Measurements from ENCODE around the gene KIF26B. TPM values are rescaled to one million over a fixed set of nuclear protein-coding genes. Genes with fewer than 3 reads are reported as not detected.
"Not testable (repeated sequence)": the region's sequence is repeated elsewhere in the genome, so short reads cannot be mapped to it uniquely, and the experiment has no call there.

KIF26B gene
- total RNA-seq, 1 donor from 2014 or later, result 43.1 TPM

DNA sequence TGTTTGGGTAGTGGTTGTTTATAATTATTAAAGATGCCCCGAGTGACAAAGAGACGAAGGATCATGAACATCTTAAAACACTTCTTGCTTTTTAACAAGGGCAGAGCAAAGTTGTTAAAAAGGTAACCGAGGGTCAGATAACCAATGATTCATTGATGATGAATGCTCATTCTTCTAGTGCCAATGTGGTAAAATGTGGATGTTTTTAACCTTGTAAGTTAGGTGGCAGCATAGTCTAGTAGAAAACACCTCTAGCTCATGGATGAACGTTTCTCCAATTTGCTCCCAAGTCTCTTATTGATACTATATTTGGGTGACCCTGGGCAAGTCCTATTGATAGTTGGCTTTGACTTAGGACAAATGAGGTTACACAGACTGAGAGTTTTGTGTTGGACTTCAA, 167.9 kb downstream of the KIF26B start:
- DNase-seq (ENCODE audit: low spot score), result no peak

DNA sequence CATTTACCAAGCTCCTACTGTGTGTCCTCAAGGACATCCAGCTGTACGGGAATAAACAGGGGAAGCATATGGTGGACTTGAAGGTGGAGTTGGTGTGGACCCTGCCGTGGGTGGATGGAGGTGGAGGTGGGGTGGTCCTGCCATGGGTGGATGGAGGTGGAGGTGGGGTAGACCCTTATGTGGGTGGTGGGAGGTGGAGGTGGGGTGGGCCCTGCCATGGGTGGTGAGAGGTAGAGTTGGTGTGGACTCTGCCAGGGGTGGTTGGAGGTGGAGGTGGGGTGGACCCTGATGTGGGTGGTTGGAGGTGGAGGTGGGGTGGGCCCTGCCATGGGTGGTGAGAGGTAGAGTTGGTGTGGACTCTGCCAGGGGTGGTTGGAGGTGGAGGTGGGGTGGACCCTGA, 169.0 kb downstream of the KIF26B start:
- DNase-seq (ENCODE audit: low spot score), result not testable (repeated sequence)

DNA sequence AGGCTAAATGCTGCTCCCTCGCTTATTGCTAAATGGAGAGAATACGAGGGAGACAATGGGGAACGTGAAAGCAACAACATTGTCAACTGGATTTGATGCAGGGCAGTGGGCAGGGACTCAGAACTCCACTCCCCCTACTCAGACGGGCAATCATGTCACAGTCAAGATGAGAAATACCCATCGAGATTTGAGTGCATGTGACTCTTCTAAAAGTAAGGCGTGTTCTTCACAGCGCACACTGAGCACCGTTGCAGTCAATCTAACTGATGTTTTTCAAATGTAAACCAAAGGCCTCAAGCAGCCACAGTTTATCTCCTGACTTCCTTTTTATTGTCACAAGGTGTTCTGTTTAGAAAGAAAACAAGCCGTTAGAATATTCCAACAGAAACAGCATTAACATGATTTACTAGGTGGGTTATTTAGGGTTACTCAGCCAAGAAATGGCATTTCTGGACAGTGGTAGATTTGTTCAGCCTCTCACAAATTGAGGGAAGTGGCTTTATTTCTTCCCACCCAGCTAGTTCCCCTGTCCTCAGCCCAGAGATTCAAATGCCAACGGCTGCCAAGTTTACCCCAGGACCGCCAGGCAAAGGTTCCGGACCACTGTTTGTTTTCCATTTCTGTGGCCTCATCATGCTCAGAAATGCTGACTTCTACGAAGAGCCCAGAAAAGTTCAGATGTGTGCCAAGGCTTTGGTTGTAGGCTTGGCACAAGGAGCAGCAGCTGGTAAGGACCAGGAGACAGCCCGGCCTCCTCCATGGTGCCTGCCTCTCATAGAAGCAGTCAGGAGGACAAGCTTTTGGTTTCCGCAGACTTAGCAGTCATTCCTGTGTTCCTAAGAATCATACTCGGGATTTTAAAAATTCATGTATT, 171.4 kb downstream of the KIF26B start:
- DNase-seq (ENCODE audit: low spot score), result no peak

DNA sequence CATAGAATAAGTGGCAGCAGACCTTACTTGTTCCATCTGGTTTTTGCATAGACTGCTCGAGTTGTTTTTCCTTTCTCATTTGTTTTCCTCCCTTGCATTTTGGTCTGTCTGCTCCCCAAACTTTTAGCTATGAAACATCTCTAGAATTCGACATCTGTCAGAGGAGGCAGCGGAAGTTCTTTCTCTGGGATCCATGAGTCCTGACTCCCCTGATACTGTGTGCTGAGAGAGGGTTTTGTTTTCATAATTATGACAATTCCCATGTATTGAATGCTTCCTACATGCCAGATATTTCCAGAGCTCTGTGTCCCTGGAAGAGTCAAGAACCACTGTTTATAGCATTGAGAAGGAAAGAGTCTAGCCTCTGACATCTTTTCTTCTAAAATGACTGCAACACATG, 172.6 kb downstream of the KIF26B start:
- DNase-seq (ENCODE audit: low spot score), result no peak

DNA sequence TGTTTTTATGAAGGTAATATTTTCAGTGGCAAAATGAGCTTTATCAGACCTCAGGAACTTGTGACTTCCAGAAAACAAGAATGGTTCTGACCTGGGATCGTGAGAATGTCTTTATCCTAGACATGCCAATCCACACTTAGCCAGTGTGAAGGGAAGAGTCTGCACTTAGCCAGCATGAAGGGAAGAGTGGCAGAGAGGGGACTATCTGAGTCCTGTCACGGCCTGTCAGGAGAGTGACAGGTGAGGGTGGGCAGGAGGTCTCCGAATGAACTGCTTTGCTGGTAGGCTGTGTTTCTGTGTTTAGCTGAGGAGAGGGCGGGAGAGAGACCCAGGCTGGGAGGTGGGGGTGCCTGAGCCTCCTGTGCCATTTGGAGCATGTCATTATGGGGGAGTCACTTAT, 173.1 kb downstream of the KIF26B start:
- DNase-seq (ENCODE audit: low spot score), result no peak

DNA sequence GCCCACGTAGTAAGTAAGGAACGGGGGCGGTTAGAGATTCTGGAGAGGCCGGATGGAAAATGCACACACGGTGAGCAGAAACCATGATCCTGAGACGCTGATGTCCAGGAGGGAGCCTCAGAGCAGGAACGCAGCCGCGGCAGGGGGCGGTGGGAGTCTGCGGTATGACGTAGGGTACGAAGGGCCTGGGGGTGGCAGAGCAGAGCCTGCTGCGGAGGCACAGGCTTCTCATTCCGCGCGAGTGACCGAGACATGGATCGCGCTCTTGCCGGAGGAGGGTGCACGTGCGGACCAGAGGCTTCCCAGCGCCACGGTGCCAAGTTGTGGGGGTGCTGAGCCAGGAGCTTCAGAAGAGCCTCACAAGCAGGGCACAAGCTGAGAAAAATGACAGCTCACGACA, 176.2 kb downstream of the KIF26B start:
- no peak for DNase-seq (ENCODE audit: low spot score)

DNA sequence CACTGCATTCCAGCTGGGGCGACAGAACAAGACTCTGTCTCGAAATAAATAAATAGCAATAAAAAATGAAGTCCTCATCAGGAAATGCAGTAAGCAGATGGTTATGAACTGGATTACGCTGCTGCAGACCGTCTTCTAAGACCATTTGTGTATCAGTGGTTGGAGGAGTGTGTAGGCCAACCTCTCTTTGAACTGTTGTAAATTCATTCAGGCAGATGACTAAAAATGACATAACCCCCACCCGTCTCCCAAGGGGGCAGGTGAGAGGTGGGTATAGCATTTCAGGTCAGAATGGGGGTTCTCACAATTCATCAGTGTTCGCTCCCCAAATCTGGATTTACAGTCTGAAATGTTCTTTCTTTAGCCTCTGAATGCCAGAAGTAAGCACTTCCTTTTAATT, 177.3 kb downstream of the KIF26B start:
- DNase-seq (ENCODE audit: low spot score), result no peak

DNA sequence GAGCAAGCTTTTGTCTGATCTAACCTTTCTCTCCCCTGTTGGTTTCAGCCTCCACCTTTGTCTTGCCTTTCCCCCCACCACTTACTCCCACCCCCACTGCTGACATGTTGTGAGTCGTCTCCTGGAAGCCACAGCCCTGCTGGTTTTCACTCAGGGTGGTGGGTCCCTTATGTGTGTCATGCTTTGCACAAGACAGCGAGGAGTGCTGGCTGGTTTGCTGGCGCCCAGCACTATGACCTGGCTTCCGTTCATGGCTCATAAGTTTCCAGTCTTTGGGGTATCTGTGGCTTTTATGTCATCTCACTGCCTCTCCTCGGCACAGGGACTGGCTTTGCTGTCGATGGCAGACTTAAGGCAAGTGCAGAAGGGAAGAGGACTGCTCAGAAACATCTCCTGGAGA, 177.7 kb downstream of the KIF26B start:
- DNase-seq (ENCODE audit: low spot score), result no peak

DNA sequence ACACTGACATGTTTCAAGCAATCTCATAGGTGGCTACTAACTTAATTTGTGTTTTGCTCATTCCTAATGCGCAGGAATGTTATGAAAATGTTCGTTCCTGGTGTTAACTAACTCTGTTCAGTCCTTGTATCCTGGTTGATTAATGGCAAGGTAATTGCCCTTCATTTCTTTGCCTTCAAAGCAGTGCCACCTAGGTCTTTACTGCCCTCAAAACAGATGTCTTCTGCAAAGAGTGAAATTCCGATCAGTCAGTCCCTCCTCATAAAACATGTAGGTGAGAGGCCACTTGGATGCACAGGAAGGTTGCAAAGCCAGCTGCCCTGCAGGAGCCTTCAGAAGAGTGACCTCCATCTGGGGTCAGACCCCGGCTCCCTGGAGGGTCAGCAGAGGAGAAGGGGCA, 179.4 kb downstream of the KIF26B start:
- no peak for DNase-seq (ENCODE audit: low spot score)

DNA sequence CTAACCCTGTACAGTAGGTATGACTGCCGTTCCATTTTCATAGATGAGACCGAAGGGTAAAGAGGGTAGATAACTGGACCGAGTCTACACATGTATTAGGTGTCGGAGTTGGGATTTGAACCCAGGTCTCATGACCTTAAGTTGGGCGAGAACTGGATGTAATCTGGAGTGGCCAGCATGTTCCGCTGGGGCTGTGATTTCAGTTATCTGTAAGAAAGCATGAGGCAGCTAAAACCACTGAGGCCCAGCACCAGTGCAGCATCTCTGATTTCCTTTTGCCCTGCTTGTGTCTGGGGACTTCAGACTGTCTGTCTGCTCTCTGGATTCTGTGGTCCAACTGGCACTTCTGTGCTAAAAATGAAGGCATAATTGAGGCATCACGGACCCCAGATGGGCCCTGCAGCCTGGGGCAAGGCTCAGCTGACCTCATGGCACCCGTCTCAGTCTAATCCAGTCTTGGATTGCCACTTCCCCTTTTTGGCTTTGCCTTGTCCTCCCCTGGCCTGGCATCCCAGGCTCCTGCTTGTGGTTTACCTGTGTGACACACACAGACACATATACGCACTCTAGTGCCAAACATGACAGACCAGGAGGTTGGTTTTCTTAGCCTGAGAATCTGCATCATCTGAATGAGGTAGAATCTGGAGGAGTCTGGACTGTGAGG, 180.2 kb downstream of the KIF26B start:
- no peak for DNase-seq (ENCODE audit: low spot score)

DNA sequence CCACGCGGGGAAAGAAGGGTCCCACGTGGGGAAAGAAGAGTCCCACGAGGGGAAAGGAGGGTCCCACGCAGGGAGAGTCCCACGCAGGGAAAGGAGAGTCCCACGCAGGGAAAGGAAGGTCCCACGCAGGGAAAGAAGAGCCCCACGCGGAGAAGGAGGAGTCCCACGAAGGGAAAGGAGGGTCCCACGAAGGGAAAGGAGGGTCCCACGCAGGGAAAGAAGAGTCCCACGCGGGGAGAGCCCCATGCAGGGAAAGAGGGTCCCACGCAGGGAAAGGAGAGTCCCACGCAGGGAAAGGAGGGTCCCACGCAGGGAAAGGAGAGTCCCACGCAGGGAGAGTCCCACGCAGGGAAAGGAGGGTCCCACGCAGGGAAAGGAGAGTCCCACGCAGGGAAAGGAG, 180.9 kb downstream of the KIF26B start:
- not testable (repeated sequence) for DNase-seq (ENCODE audit: low spot score)

DNA sequence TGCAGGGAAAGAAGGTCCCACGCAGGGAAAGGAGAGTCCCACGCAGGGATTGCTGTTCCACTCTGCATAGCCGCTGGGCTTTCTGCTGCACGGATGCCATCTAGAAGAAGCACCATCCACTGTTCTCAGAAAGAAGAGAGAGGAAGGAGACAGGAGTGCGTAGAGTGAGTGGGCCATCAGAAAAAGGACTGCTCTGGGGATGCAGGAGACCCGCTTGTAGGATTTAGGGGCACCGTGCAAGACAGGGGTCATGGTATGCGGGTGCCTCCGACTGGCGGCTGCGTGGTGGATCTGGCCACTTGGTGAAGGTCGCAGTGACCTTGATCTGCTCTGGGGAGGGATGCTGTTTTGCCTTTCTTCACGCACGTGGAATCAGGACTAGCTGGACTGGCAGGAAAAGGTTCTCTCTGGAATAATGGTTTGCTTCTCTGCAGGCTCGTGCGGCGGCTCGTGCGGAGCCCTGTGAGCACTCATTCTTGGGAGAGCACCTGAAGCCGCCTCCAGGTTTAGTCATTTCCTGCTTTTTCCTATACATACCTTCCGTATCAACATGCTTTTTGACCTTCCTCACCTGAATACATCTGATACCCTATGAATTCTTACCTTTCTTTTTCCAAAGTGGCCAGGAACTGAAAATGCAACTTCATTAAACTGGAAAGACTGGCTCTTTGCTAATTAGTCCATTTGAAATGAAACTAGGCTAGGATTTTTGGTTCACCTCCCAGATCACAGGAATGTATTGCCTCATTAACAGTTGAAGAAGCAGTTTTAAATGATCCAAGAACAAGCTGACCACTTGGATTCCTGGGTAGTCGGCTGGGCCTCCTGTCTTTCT, 181.6 kb downstream of the KIF26B start:
- no peak for DNase-seq (ENCODE audit: low spot score)

DNA sequence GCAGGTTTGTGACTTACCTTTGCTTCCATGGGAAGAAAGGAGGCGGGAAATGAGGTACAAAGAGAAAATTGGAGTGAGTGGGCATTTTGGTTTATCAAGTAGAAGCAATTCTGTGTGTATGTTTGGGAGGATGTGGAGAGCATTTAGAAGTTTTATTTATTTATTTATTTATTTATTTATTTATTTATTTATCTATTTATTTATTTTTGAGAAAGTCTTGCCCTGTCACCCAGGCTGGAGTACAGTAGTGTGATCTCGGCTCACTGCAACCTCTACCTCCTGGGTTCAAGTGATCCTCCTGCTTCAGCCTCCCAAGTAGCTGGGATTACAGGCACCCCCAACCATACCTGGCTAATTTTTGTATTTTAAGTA, 182.2 kb downstream of the KIF26B start:
- not testable (repeated sequence) for DNase-seq (ENCODE audit: low spot score)

DNA sequence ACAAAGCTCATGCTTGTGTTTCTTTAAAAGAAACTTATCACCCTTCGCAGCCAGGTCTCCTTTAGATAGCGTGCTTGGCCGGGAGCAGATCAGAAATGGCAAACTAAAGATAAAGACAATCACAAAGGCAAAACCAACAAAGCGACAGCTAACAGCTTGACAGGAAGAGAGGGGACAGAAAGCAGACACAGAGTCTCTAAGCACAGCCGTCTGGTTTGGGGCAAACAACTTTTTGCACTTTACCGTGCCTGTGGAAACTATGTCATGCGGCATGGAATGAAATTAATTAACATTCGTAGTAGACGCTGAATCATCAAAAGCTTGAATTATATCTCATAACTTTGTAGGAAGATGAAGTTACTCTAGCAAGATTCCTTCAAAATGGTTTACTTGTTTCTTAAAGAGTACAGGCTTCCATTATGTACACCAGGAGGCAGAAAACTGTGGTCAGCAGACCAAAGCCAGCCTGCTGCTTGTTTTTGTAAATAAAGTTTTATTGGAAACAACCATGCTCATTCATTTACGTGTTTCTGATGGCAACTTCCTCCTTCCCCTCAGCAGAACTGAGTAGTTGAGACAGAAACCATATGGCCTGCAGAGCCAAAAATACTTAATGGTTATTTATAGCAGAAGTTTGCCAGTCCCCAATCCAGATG, 183.2 kb downstream of the KIF26B start:
- peak; percentile 48 for DNase-seq (ENCODE audit: low spot score)

DNA sequence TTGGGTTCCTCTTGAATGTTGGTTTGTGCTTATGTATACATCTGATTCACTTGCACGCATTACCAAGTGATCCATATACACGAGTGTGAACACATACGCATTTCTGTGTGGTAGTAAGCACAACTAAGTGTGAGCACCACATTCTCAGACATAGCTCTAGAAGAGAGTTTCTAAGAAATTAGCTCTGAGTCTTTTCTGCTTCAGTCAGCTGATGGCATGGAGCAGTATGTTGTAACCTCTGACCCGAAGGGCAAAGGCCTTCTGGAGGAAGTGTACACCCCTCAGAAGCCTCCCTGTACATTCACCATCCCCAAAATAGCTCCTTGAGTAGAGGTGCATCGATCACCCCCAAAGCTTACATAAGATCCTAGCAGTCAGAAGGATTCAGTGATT, 183.7 kb downstream of the KIF26B start:
- no peak for DNase-seq (ENCODE audit: low spot score)

DNA sequence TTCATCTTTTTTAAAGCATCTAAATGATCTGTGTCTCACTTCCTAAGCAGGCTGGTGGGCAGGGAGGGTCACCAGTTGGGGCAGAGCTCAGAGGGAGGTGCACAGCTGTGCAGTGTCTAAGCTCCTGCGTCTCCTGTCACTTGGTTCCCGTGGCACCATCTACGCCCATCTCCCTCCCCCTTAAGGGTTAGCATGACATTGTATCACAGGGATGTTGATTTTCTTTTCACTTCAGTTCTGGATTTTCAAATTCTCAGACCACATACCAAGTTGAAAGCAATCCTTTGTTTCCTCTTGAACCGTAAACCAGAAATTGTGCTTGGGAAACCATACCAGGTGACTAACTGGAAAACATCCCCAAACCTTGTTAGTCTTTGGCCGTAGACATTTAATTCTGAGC, 187.0 kb downstream of the KIF26B start:
- no peak for DNase-seq (ENCODE audit: low spot score)

DNA sequence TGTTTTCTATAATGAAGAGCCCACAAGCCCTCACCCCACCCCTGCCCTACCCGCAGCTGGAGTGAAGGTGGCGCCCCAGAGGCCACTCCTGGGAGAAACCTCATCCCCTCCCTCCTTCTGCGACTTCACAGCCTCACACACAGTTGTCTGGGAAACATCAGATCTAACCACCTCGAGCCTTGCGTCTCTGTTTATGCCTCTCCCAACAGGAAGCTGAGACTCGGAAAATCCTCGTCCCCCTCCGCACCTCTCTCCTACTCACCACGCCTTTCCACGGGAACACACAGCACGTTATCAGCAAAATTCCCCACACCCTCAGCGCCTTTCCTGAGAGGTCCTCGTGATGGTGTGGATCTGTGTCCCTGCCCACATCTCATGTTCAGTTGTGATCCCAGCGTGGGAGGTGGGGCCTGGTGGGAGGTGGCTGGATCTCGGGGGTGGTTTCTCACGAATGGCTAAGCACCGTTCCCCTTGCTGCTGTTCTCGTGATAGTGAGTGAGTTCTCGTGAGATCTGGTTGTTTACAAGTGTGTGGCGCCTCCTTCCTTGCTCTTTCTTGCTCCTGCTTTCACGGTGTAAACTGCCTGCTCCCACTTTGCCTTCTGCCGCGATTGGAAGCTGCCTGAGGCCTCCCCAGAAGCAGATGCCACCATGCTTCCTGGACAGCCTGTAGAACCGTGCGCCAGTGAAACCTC, 190.6 kb downstream of the KIF26B start:
- DNase-seq (ENCODE audit: low spot score), result peak; percentile 44

DNA sequence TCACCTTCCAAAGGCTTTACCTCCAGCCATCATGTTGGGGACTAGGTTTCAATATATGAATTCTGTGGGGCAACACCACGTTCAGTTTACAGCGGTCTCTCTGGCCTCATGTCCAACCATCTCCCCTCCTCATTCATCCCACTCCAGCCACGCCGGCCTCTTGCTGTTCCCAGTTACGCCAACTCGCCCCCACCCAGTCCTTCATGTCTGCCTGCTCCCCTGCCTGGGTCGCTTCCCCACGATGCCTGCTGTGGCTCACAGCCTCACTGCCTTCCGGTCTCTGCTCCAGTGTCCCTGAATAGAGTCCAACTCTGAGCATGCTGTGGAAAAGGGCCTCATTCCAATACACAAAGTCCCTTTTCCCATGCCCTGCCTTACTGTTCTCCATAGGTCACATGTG, 193.8 kb downstream of the KIF26B start:
- DNase-seq (ENCODE audit: low spot score), result no peak

DNA sequence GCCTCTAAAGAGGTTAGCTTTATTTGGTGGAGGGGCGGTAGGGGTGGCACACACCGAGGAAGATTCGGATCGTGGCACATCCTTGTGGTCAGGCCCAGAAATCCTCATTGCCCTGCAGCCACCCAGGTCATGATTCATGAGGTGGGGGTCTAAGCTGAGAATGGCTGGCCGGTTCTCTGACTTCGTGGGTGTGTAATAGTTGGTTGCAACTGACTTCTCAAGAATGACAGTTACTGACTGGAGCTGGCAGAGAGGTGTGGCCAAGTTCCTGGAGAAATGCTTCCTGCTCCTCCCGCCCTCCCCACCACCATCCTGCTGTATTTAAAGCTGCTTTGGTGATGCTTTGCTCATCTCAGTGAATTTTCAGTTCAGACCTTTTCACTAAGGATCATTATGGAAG, 198.6 kb downstream of the KIF26B start:
- no peak for DNase-seq (ENCODE audit: low spot score)

DNA sequence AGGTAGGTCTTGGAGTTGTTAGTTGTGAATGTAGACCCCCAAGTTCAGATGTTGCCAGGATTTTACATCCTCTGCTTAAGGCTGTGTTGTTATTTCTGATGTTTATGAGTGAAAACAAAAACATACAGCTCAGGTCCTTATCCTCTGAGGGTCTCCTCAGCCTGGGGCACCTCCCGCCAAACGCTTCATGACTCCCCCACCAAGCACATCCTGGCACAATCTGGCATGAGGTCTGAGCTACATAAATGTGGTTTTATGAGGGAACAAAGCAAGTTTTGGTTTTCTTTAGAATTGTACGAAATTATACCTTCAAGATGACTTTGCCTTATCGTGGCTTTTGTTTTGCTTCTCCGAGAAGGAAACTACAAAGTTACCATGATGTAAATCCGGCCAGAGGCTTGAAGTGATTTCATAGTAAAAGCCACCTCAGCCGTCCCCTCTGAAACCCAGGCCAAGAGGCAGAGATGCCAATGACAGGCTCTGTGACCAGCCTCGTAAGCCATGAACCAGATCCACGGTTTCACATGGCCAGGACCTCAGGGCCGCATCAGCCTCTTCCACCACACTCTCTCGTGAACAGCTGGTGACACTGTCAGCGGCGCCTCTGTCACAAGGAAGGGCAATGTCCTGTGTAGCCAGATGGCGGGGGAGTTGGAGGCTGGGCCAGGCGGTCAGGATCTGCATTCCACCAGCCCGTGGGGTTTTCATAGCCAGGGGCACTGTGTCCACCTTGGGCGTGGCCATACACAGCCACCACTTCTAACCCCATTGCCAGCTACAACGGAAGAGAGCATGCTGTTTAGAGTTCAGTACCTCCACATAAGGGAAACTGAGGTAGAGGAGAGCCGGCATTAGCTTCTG, 199.4 kb downstream of the KIF26B start:
- no peak for DNase-seq (ENCODE audit: low spot score)
